A673 (cell line): ENCODE results near the gene ZC3H18. TPM values are rescaled to one million over a fixed set of nuclear protein-coding genes. Genes with fewer than 3 reads are reported as not detected.

ENCODE experiments used
- BruUV-seq: library from RNA; stranded (reverse); fragments of 400-500 nt; replicated peaks from 2 replicates; lab custom pipeline; 2021; lab: Mats Ljungman, UMichigan
- CTCF ChIA-PET: fragments of 300-600 bp; sonication (Branson Sonifier 250); formaldehyde crosslinking; loops from one replicate; lab custom pipeline; 2022; ENCODE audit warnings: antibody characterized with exemption; lab: Charles Lee
- POLR2A ChIA-PET: fragments of 300-600 bp; sonication (Branson Sonifier 250); formaldehyde crosslinking; loops from one replicate; lab custom pipeline; 2022; ENCODE audit warnings: antibody characterized with exemption; ENCODE audit not compliant: low non-redundant PET; lab: Charles Lee
- DNase-seq: peaks from one replicate; pipeline ENCODE4 v3.0.0-alpha.2; 2015; ENCODE audit warnings: low spot score
- H3K27ac ChIP-seq: fragments of 200-600 bp; sonication (generic); 2 replicates; pipeline ENCODE4 v1.5.1; 2016; ENCODE audit warnings: mixed run types, low read depth, mild to moderate bottlenecking, mixed read lengths, antibody characterized with exemption, low read length; ENCODE audit not compliant: poor library complexity, severe bottlenecking
- H3K27me3 ChIP-seq: fragments of 200-600 bp; sonication (generic); replicated peaks from 2 replicates; pipeline ENCODE4 v1.6.1; 2017; ENCODE audit warnings: mixed run types, low read depth, mild to moderate bottlenecking, mixed read lengths, antibody characterized with exemption, low read length; ENCODE audit not compliant: insufficient read depth, poor library complexity
- H3K36me3 ChIP-seq: fragments of 200-600 bp; sonication (generic); 2 replicates; pipeline ENCODE4 v1.6.1; 2016; ENCODE audit warnings: mixed run types, mild to moderate bottlenecking, mixed read lengths, antibody characterized with exemption, low read length; ENCODE audit not compliant: insufficient read depth, poor library complexity, severe bottlenecking
- H3K4me1 ChIP-seq: fragments of 200-600 bp; sonication (generic); 2 replicates; pipeline ENCODE4 v1.6.1; 2017; ENCODE audit warnings: mixed run types, mild to moderate bottlenecking, mixed read lengths, antibody characterized with exemption, low read length; ENCODE audit not compliant: insufficient read depth, poor library complexity, severe bottlenecking
- H3K4me3 ChIP-seq: fragments of 200-600 bp; sonication (generic); 2 replicates; pipeline ENCODE4 v1.5.1; 2016; ENCODE audit warnings: low read depth, mixed run types, mild to moderate bottlenecking, mixed read lengths, low read length; ENCODE audit not compliant: poor library complexity, severe bottlenecking
- H3K9me3 ChIP-seq: fragments of 200-600 bp; sonication (generic); 2 replicates; pipeline ENCODE4 v1.6.1; 2016; ENCODE audit warnings: mixed run types, low read depth, mild to moderate bottlenecking, mixed read lengths, antibody characterized with exemption, low read length; ENCODE audit not compliant: poor library complexity, severe bottlenecking
- EZH2 ChIP-seq: fragments of 200-600 bp; sonication (generic); IDR thresholded peaks from 2 replicates; pipeline ENCODE4 v1.6.1; 2017; ENCODE audit warnings: borderline replicate concordance, low read depth, mild to moderate bottlenecking, mixed read lengths, antibody characterized with exemption, low read length; ENCODE audit not compliant: poor library complexity, severe bottlenecking
- intact Hi-C: fragments of 100-400 bp; cut with micrococcal nuclease; formaldehyde crosslinking; loops from one replicate; pipeline ENCODE4 v1.10.0; 2022; ENCODE audit not compliant: unreplicated experiment
- total RNA-seq: library from RNA; stranded (reverse); gene quantifications from 2 replicates; pipeline ENCODE4 v1.2.3, GENCODE V29; 2021
- TF ChIP-seq, protein P1 (sequence below): fragments of 300-800, 200-600 bp; sonication (generic); conservative IDR thresholded peaks from 2 replicates; pipeline ENCODE4 v1.5.1; 2017; ENCODE audit warnings: low read depth, mild to moderate bottlenecking, antibody characterized with exemption, low read length, moderate library complexity, mixed read lengths

Gene ZC3H18
- total RNA-seq, 1 experiment from 2014 or later: 83.4 TPM

DNA sequence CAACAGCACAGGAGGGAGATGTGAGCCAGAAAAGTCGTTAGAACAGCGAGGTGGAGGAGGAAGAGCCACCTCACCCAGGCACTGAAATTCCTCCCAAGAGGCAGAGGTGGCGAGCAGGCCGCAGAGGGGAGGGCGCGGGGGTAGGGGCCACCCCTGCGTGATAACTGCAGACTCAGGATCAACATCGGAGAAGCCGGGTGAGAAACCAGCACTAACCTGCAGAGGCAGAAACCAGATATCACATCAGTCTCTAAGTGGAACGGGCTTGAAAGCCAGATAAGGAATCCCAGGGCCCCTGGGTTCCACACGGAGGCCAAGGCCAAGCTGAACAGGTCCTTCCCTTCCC is 39.4 kb upstream of the ZC3H18 start:
- ChIA-PET POLR2A (no interaction called here), CTCF (no interaction called here)
- H3K27ac ChIP-seq: no peak overlapping the region

DNA sequence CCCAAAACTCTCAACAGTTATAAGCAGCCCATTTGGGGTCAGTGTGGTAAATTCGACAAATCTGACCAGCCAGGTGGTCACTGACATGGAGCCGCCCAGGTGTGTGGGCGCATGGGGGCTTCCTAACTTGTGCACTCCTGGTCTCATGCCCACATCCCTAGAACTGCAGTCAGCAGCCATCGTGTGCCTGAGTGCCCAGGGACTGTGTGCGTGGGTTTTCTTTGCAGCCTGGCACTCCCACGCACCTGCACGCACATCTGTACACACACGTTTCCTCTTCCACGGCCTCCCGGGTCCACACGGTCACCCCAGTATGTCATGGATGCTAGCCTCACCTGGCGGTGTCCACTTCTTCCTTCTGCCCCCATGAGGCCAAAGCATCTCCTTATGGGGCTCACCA is 38.9 kb upstream of the ZC3H18 start:
- BruUV-seq: no TSS peak
- POLR2A ChIA-PET: no interaction called here

More for the DNA sequence above, 39.4 kb upstream of the ZC3H18 start:
- TF ChIP-seq EZH2: no peak
- TF ChIP-seq, protein P1, sequence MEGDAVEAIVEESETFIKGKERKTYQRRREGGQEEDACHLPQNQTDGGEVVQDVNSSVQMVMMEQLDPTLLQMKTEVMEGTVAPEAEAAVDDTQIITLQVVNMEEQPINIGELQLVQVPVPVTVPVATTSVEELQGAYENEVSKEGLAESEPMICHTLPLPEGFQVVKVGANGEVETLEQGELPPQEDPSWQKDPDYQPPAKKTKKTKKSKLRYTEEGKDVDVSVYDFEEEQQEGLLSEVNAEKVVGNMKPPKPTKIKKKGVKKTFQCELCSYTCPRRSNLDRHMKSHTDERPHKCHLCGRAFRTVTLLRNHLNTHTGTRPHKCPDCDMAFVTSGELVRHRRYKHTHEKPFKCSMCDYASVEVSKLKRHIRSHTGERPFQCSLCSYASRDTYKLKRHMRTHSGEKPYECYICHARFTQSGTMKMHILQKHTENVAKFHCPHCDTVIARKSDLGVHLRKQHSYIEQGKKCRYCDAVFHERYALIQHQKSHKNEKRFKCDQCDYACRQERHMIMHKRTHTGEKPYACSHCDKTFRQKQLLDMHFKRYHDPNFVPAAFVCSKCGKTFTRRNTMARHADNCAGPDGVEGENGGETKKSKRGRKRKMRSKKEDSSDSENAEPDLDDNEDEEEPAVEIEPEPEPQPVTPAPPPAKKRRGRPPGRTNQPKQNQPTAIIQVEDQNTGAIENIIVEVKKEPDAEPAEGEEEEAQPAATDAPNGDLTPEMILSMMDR: no peak
- Histone ChIP-seq H3K27me3 (no peaks in the 10 kb centered on the region), H3K36me3 (no peaks in the 10 kb centered on the region), H3K4me3 (no peak overlapping the region), H3K4me1 (no peaks in the 10 kb centered on the region), H3K9me3 (no peaks in the 10 kb centered on the region)
- no TSS peak for BruUV-seq
- intact Hi-C loops: no loop called here
- DNase-seq: no peak

DNA sequence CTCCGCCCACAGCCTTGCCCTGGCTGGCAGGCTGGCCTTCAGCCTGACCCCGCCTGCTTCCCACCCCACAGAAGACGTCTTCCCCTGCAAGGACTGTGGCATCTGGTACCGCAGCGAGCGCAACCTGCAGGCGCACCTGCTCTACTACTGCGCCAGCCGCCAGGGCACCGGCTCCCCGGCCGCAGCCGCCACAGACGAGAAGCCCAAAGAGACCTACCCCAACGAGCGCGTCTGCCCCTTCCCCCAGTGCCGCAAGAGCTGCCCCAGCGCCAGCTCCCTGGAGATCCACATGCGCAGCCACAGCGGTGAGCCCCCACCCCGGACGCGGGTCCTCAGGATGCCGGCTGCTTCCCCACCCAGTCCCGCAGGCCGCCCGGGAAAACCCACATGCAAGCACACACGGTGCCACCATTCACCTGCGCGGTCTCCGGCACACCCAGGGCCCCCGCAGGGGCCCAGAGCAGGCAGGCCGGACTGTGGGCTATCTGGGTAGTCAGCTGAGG is 38.2 kb upstream of the ZC3H18 start:
- CTCF ChIA-PET: no interaction called here
- no peaks in the 10 kb centered on the region for H3K27me3 ChIP-seq
- no peaks in the 10 kb centered on the region for H3K36me3 ChIP-seq
- no peak overlapping the region for H3K4me3 ChIP-seq
- intact Hi-C loops: no loop called here
- H3K4me1 ChIP-seq: no peaks in the 10 kb centered on the region
- DNase-seq: no peak
- POLR2A ChIA-PET: no interaction called here
- no TSS peak for BruUV-seq
- no peaks in the 10 kb centered on the region for H3K9me3 ChIP-seq
- no peak overlapping the region for H3K27ac ChIP-seq
- TF ChIP-seq, protein P1: no peak
- TF ChIP-seq EZH2: no peak

More for the DNA sequence above, 38.9 kb upstream of the ZC3H18 start:
- TF ChIP-seq EZH2: no peak
- TF ChIP-seq, protein P1: no peak
- H3K27ac ChIP-seq: no peak overlapping the region
- DNase-seq: no peak
- CTCF ChIA-PET: no interaction called here
- no peak overlapping the region for H3K4me3 ChIP-seq
- intact Hi-C loops: no loop called here
- no peaks in the 10 kb centered on the region for H3K4me1 ChIP-seq
- no peaks in the 10 kb centered on the region for H3K9me3 ChIP-seq
- no peaks in the 10 kb centered on the region for H3K36me3 ChIP-seq
- H3K27me3 ChIP-seq: no peaks in the 10 kb centered on the region
